A375 (cell line): ENCODE results near the gene AFAP1L2. TPM values are rescaled to one million over a fixed set of nuclear protein-coding genes. Genes with fewer than 3 reads are reported as not detected.

Experiments
- small RNA-seq: library from RNA; depleted of rRNA; stranded (forward); fragments of <200 nt; gene quantifications from one replicate; pipeline ENCODE3, GENCODE V24; 2014
- total RNA-seq: library from RNA; depleted of rRNA; stranded (reverse); fragments of >200 nt; shearing (Covaris generic); gene quantifications from 2 replicates; pipeline ENCODE4 v1.2.3, GENCODE V29; 2014; rRNA removed

AFAP1L2 gene, protein sequence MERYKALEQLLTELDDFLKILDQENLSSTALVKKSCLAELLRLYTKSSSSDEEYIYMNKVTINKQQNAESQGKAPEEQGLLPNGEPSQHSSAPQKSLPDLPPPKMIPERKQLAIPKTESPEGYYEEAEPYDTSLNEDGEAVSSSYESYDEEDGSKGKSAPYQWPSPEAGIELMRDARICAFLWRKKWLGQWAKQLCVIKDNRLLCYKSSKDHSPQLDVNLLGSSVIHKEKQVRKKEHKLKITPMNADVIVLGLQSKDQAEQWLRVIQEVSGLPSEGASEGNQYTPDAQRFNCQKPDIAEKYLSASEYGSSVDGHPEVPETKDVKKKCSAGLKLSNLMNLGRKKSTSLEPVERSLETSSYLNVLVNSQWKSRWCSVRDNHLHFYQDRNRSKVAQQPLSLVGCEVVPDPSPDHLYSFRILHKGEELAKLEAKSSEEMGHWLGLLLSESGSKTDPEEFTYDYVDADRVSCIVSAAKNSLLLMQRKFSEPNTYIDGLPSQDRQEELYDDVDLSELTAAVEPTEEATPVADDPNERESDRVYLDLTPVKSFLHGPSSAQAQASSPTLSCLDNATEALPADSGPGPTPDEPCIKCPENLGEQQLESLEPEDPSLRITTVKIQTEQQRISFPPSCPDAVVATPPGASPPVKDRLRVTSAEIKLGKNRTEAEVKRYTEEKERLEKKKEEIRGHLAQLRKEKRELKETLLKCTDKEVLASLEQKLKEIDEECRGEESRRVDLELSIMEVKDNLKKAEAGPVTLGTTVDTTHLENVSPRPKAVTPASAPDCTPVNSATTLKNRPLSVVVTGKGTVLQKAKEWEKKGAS
- 8.9 and 10.6 TPM in 2 replicates for total RNA-seq

DNA sequence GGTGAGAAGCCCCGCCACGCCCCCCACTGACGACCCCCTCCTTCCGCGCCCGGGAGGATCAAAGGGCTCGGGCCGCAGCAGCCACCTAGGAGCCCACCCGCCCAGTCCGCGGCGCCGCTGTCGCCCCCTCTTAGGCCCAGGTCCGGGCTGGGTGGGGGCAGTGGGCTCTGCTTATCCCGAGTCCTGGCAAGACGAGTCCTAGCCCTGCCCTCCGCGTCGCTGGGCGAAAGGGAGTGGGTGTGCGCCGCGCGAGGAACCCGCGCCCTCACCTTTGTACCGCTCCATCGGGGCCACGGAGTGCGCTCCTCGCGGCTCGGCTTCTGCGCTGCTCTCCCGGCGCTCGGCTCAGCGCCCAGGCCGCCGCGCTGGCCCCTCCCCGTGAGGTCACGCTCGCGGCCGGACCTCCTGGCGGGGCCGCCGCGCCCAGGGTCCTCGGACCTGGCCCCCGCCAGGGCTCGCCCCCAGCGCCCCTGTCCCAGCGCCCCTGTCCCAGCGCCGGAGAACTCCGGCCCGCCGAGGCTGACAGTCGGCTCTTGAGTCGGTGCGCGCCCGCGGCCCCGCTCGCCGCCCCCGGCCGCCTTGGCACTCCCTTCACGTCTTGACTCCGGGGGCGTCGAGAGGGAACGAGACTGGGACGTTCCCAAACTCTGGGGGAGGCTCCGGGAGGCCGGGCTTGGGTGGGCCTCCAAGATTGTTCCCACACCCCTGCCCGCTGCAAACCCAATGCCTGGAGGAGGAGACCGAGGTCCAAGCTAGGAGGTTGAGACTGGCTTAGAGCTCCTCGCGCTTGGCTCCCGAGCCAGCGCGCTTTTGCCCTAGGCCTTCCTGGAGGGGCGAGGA is at the start of gene AFAP1L2:
TSS of gene AFAP1L2 (minus strand) at position 332 of the 840 bp plus-strand sequence. CDS start at position 285, 47 bp downstream.

Small RNA genes within 50 kb of the gene (small RNA-seq; reads per million reads assigned to genes)
- not detected for gene RN7SL384P

Other genes with a start within 250 kb of the AFAP1L2 start
- gene CCDC186, start 230.3 kb downstream of the AFAP1L2 start, total RNA-seq: 4.9 and 7.0 TPM in 2 replicates
- not detected in 2 replicates for gene TDRD1, start 225.1 kb downstream of the AFAP1L2 start, total RNA-seq
- not detected in 2 replicates for gene VWA2, start 165.2 kb downstream of the AFAP1L2 start, total RNA-seq